GM19025 (cell line): Measurements from ENCODE around the gene CNOT9.
"Not testable (repeated sequence)": the region's sequence is repeated elsewhere in the genome, so short reads cannot be mapped to it uniquely, and the experiment has no call there.

Experiments
- ATAC-seq: cut with Tn5 transposase; IDR thresholded peaks from one replicate; pipeline ENCODE4 v1.9.1; 2021; ENCODE audit warnings: mild to moderate bottlenecking, low read depth, moderate library complexity; ENCODE audit not compliant: unreplicated experiment

CNOT9 gene

GRCh38 chr2:218568190-218569037 lies at the start of gene CNOT9, which contains the start of gene USP37:
TSS of gene CNOT9 (plus strand) at chr2:218568839. CDS start at chr2:218568955, 116 bp downstream.
TSS of gene USP37 (minus strand) at chr2:218568351. CDS start at chr2:218558653, 9,698 bp downstream.
- peak; percentile 72 for ATAC-seq

GRCh38 chr2:218518876-218519275 lies 49.8 kb upstream of the CNOT9 start:
- ATAC-seq, result no peak

- no peak for ATAC-seq
Measured at GRCh38 chr2:218523651-218524050, 45.0 kb upstream of the CNOT9 start.

- not testable (repeated sequence) for ATAC-seq
Measured at GRCh38 chr2:218528409-218528808, 40.2 kb upstream of the CNOT9 start.

GRCh38 chr2:218529990-218530389 lies 38.6 kb upstream of the CNOT9 start:
- no peak for ATAC-seq

- ATAC-seq, result no peak
Measured at GRCh38 chr2:218536804-218537494, 31.7 kb upstream of the CNOT9 start.

- no peak for ATAC-seq
Measured at GRCh38 chr2:218540015-218540414, 28.6 kb upstream of the CNOT9 start.

- ATAC-seq, result no peak
Measured at GRCh38 chr2:218546012-218546411, 22.6 kb upstream of the CNOT9 start.

- no peak for ATAC-seq
Measured at GRCh38 chr2:218547511-218547910, 21.1 kb upstream of the CNOT9 start.

GRCh38 chr2:218547978-218548377 lies 20.7 kb upstream of the CNOT9 start:
- no peak for ATAC-seq

- ATAC-seq, result not testable (repeated sequence)
Measured at GRCh38 chr2:218554225-218554624, 14.4 kb upstream of the CNOT9 start.

GRCh38 chr2:218555527-218555926 lies 13.1 kb upstream of the CNOT9 start:
- ATAC-seq, result no peak

GRCh38 chr2:218557941-218558340 lies 10.7 kb upstream of the CNOT9 start:
- ATAC-seq, result no peak

- no peak for ATAC-seq
Measured at GRCh38 chr2:218558986-218559385, 9.7 kb upstream of the CNOT9 start.

- no peak for ATAC-seq
Measured at GRCh38 chr2:218564056-218564455, 4.6 kb upstream of the CNOT9 start.

GRCh38 chr2:218566296-218566695 lies 2.3 kb upstream of the CNOT9 start:
- ATAC-seq, result no peak

GRCh38 chr2:218567797-218568189 lies 846 bp upstream of the CNOT9 start:
- ATAC-seq, result peak; percentile 29

- ATAC-seq, result peak; percentile 21
Measured at GRCh38 chr2:218569038-218569431, 396 bp downstream of the CNOT9 start.

GRCh38 chr2:218569661-218570500 lies 1.2 kb downstream of the CNOT9 start:
- no peak for ATAC-seq

GRCh38 chr2:218570850-218571249 lies 2.2 kb downstream of the CNOT9 start:
- ATAC-seq, result no peak

GRCh38 chr2:218576854-218577253 lies 8.2 kb downstream of the CNOT9 start:
- ATAC-seq, result no peak
